Uterus (tissue), 2 donors: Measurements from ENCODE around the gene EMB.
"Not testable (repeated sequence)": the region's sequence is repeated elsewhere in the genome, so short reads cannot be mapped to it uniquely, and the experiment has no call there.

Experiments used
- POLR2A ChIP-seq, 2 donors: fragments of 450-650 bp; IDR thresholded peaks; one replicate each; pipeline ENCODE4 v1.6.1; 2016; ENCODE audit warnings: antibody characterized with exemption in 2 of 2, mild to moderate bottlenecking in 1 of 2, moderate library complexity in 1 of 2
- TF ChIP-seq, protein P1 (sequence below), 4 experiments: fragments of 200-600 bp in 2 of 4; fragments of 450-650 bp in 2 of 4; sonication (generic) in 2 of 4; IDR thresholded peaks; one replicate each; pipeline ENCODE4 v1.5.1; 2016 to 2019; ENCODE audit warnings: antibody characterized with exemption in 4 of 4, mild to moderate bottlenecking in 2 of 4, moderate library complexity in 1 of 4

DNA sequence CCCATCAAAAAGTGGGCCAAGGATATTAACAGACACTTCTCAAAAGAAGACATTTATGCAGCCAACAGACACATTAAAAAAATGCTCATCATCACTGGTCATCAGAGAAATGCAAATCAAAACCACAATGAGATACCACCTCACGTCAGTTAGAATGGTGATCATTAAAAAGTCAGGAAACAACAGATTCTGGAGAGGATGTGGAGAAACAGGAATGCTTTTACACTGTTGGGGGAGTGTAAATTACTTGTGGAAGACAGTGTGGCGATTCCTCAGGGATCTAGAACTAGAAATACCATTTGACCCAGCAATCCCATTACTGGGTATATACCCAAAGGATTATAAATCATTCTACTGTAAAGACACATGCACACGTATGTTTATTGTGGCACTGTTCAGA lies 48.8 kb downstream of the EMB start:
- TF ChIP-seq, protein P1, sequence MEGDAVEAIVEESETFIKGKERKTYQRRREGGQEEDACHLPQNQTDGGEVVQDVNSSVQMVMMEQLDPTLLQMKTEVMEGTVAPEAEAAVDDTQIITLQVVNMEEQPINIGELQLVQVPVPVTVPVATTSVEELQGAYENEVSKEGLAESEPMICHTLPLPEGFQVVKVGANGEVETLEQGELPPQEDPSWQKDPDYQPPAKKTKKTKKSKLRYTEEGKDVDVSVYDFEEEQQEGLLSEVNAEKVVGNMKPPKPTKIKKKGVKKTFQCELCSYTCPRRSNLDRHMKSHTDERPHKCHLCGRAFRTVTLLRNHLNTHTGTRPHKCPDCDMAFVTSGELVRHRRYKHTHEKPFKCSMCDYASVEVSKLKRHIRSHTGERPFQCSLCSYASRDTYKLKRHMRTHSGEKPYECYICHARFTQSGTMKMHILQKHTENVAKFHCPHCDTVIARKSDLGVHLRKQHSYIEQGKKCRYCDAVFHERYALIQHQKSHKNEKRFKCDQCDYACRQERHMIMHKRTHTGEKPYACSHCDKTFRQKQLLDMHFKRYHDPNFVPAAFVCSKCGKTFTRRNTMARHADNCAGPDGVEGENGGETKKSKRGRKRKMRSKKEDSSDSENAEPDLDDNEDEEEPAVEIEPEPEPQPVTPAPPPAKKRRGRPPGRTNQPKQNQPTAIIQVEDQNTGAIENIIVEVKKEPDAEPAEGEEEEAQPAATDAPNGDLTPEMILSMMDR (IDR thresholded peaks at IDR 0.05): not testable (repeated sequence)
- TF ChIP-seq POLR2A (IDR thresholded peaks at IDR 0.05): not testable (repeated sequence)
